ENCODE results near the gene PNMA8C. TPM values are rescaled to one million over a fixed set of nuclear protein-coding genes. Genes with fewer than 3 reads are reported as not detected.
A peak's percentile ranks its signal among the peaks of the same experiment; 100 is the strongest.

The PNMA8C gene
- total RNA-seq, 1 donor from 2014 or later, result 0.53 TPM

GRCh38 chr19:46393456-46394401 is 35.0 kb downstream of the PNMA8C start:
- Histone ChIP-seq H3K9me3 (no peaks in the 10 kb centered on the region), H3K27ac (peak overlapping the region; percentile 52 to 66), H3K27me3 (no peaks in the 10 kb centered on the region), H3K4me3 (no peak overlapping the region), H3K4me1 (peaks cover 5 to 24% of the 10 kb centered on the region in 2 donors), H3K36me3 (peaks cover 26 to 28% of the 10 kb centered on the region in 2 donors)
- intact Hi-C loops (cut with DNase I), result loop anchor here (5.0 to 10.0 kb wide), 2 partner anchors 111 to 211 kb away; partner anchors contain the start of gene CALM3
- no peak for DNase-seq (ENCODE audit: low spot score in 2 of 2)
- no peak for TF ChIP-seq CTCF (IDR thresholded peaks at IDR 0.05)

- intact Hi-C loops (cut with DNase I), result loop anchor here (5.0 to 10.0 kb wide), 2 partner anchors 111 to 212 kb away; partner anchors contain the start of gene CALM3
- Histone ChIP-seq H3K4me3 (no peak overlapping the region), H3K4me1 (peaks cover 5 to 24% of the 10 kb centered on the region in 2 donors), H3K36me3 (peaks cover 34 to 36% of the 10 kb centered on the region in 2 donors), H3K27ac (peak overlapping the region; percentile 52 to 66), H3K27me3 (no peaks in the 10 kb centered on the region), H3K9me3 (no peaks in the 10 kb centered on the region)
- no peak for TF ChIP-seq CTCF (IDR thresholded peaks at IDR 0.05)
- DNase-seq (ENCODE audit: low spot score in 2 of 2), result no peak
Measured at GRCh38 chr19:46392837-46393236, 35.9 kb downstream of the PNMA8C start.

- intact Hi-C loops (cut with DNase I), result loop anchor here (5.0 to 10.0 kb wide), 2 partner anchors 110 to 212 kb away; partner anchors contain the start of gene CALM3
- H3K27me3 ChIP-seq, result no peaks in the 10 kb centered on the region
- peaks cover 5 to 24% of the 10 kb centered on the region in 2 donors for H3K4me1 ChIP-seq
- no peaks in the 10 kb centered on the region for H3K9me3 ChIP-seq
- peak overlapping the region; percentile 52 to 66 for H3K27ac ChIP-seq
- peaks cover 39 to 42% of the 10 kb centered on the region in 2 donors for H3K36me3 ChIP-seq
- TF ChIP-seq CTCF (IDR thresholded peaks at IDR 0.05), result no peak
- DNase-seq (ENCODE audit: low spot score in 2 of 2), result no peak
- peak overlapping the region in 1 of 2 donors; percentile 17 for H3K4me3 ChIP-seq
Measured at GRCh38 chr19:46392252-46392801, 36.4 kb downstream of the PNMA8C start.

GRCh38 chr19:46391296-46392251 is 37.2 kb downstream of the PNMA8C start:
- H3K27me3 ChIP-seq, result no peaks in the 10 kb centered on the region
- no peak overlapping the region for H3K4me3 ChIP-seq
- H3K9me3 ChIP-seq, result no peaks in the 10 kb centered on the region
- DNase-seq (ENCODE audit: low spot score in 2 of 2), result no peak
- peak overlapping the region; percentile 52 to 66 for H3K27ac ChIP-seq
- H3K4me1 ChIP-seq, result peaks cover 5 to 24% of the 10 kb centered on the region in 2 donors
- peaks cover 46 to 49% of the 10 kb centered on the region in 2 donors for H3K36me3 ChIP-seq
- intact Hi-C loops (cut with DNase I), result loop anchor here (5.0 to 10.0 kb wide), 2 partner anchors 109 to 213 kb away; partner anchors contain the start of gene CALM3
- TF ChIP-seq CTCF (IDR thresholded peaks at IDR 0.05), result no peak

GRCh38 chr19:46390866-46391265 is 37.9 kb downstream of the PNMA8C start:
- Histone ChIP-seq H3K27me3 (no peaks in the 10 kb centered on the region), H3K27ac (peak overlapping the region; percentile 38 to 66), H3K4me3 (no peak overlapping the region), H3K4me1 (peaks cover 5 to 24% of the 10 kb centered on the region in 2 donors), H3K9me3 (no peaks in the 10 kb centered on the region), H3K36me3 (peaks cover 47 to 55% of the 10 kb centered on the region in 2 donors)
- intact Hi-C loops (cut with DNase I), result loop anchor here (5.0 to 10.0 kb wide), 2 partner anchors 109 to 214 kb away; partner anchors contain the start of gene CALM3
- no peak for TF ChIP-seq CTCF (IDR thresholded peaks at IDR 0.05)
- DNase-seq (ENCODE audit: low spot score in 2 of 2), result no peak
